ENCODE measurements around the gene KCNQ1.

DNA sequence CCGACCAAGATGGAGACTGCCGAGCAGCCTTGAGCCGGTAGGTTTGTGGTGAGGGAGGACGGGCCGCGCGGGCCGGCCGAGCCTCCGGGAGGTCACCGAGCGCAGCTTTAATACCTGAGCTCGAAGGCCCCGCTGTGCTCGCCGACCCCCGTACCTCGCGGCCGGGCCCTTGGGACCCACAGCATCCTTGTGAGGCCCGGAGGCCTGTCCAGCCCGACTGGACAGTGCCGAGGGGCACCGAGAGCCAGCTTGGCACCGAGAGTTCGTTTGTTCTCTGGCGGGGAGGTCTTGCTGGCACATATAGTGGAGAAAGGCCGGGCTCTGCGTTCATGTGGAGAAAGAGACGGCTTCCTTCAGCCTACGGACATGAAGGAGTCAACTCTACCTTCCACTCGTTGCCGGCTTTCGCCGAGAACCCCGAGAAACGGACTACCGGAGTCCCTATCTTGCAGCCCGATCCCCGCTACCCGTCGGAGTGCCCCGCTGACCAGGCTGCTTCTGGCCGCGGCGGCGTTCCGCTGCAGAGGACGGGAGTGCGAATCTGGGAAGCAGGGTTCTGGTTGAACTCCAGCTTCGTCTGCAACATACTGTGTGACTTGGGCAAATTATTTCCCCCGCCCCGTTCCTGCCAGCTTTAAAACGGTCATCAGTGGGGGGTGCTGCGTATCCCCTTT is 43.9 kb upstream of the KCNQ1 start:
- TF ChIP-seq EZH2phosphoT487 (IDR thresholded peaks at IDR 0.05; ENCODE audit: insufficient read depth, low read depth) (no peak), EZH2 (IDR thresholded peaks at IDR 0.05; ENCODE audit: insufficient read depth, poor library complexity, severe bottlenecking) (no peak)
